ENCODE results near the gene CSK.
A peak's percentile ranks its signal among the peaks of the same experiment; 100 is the strongest.

The CSK gene

GRCh38 chr15:74788042-74788682, 6.3 kb downstream of the CSK start:
- DNase-seq: no peak

- peak; percentile 20 for DNase-seq
Measured at GRCh38 chr15:74788683-74789151, 6.8 kb downstream of the CSK start.

GRCh38 chr15:74789171-74789631, 7.3 kb downstream of the CSK start:
- no peak for DNase-seq

GRCh38 chr15:74789741-74790079, 7.8 kb downstream of the CSK start:
- DNase-seq: no peak

GRCh38 chr15:74790080-74790916, 8.4 kb downstream of the CSK start:
- peak; percentile 66 for DNase-seq

- DNase-seq: no peak
Measured at GRCh38 chr15:74791007-74791406, 9.1 kb downstream of the CSK start.

- no peak for DNase-seq
Measured at GRCh38 chr15:74791667-74792066, 9.8 kb downstream of the CSK start.

- DNase-seq: no peak
Measured at GRCh38 chr15:74792227-74793016, 10.5 kb downstream of the CSK start.

GRCh38 chr15:74793135-74794028, 11.5 kb downstream of the CSK start:
- DNase-seq: no peak

- DNase-seq: no peak
Measured at GRCh38 chr15:74794248-74794969, 12.5 kb downstream of the CSK start.

GRCh38 chr15:74794970-74795349, 13.1 kb downstream of the CSK start:
- DNase-seq: no peak

GRCh38 chr15:74795966-74796625, 14.2 kb downstream of the CSK start:
- DNase-seq: no peak

- no peak for DNase-seq
Measured at GRCh38 chr15:74798388-74799254, 16.7 kb downstream of the CSK start.

GRCh38 chr15:74799255-74799855, 17.5 kb downstream of the CSK start:
- peak; percentile 30 for DNase-seq

- peak; percentile 66 for DNase-seq
Measured at GRCh38 chr15:74799856-74800558, 18.1 kb downstream of the CSK start.

- no peak for DNase-seq
Measured at GRCh38 chr15:74800559-74801094, 18.7 kb downstream of the CSK start.

GRCh38 chr15:74801311-74801997, 19.6 kb downstream of the CSK start:
- no peak for DNase-seq

- DNase-seq: no peak
Measured at GRCh38 chr15:74802290-74802689, 20.4 kb downstream of the CSK start.

Data from GF-D8 (cell line).